GM19468 (cell line): ENCODE results near the gene SH2B2.
"Not testable (repeated sequence)": the region's sequence is repeated elsewhere in the genome, so short reads cannot be mapped to it uniquely, and the experiment has no call there.

Experiments used
- ATAC-seq: cut with Tn5 transposase; IDR thresholded peaks from one replicate; pipeline ENCODE4 v1.9.1; 2021; ENCODE audit warnings: mild to moderate bottlenecking, moderate library complexity, moderate number of reproducible peaks; ENCODE audit not compliant: unreplicated experiment; ENCODE audit errors: extremely low read depth

The SH2B2 gene

GRCh38 chr7:102327183-102327582 lies 40.5 kb downstream of the SH2B2 start:
- ATAC-seq, result not testable (repeated sequence)

- not testable (repeated sequence) for ATAC-seq
These were observed 42.2 kb downstream of the SH2B2 start for GRCh38 chr7:102328863-102329262.

GRCh38 chr7:102329366-102329765 lies 42.7 kb downstream of the SH2B2 start:
- not testable (repeated sequence) for ATAC-seq

GRCh38 chr7:102330666-102331460 lies 44.2 kb downstream of the SH2B2 start:
- ATAC-seq, result not testable (repeated sequence)

- ATAC-seq, result not testable (repeated sequence)
These were observed 48.9 kb downstream of the SH2B2 start for GRCh38 chr7:102335574-102335973.

GRCh38 chr7:102337002-102337401 lies 50.3 kb downstream of the SH2B2 start:
- not testable (repeated sequence) for ATAC-seq

GRCh38 chr7:102337420-102337819 lies 50.8 kb downstream of the SH2B2 start:
- not testable (repeated sequence) for ATAC-seq

- not testable (repeated sequence) for ATAC-seq
These were observed 54.1 kb downstream of the SH2B2 start for GRCh38 chr7:102340599-102341368.

GRCh38 chr7:102346983-102347382 lies 60.3 kb downstream of the SH2B2 start:
- ATAC-seq, result not testable (repeated sequence)

- not testable (repeated sequence) for ATAC-seq
These were observed 69.7 kb downstream of the SH2B2 start, which contains the start of gene SPDYE6 for GRCh38 chr7:102356344-102356743. Gene SPDYE6 (minus strand): TSS chr7:102356444. CDS start chr7:102356023, 421 bp downstream.

GRCh38 chr7:102363549-102364393 lies 77.1 kb downstream of the SH2B2 start:
- peak; percentile 90 for ATAC-seq

- ATAC-seq, result not testable (repeated sequence)
These were observed 77.8 kb downstream of the SH2B2 start for GRCh38 chr7:102364394-102364886.

GRCh38 chr7:102365390-102365789 lies 78.7 kb downstream of the SH2B2 start:
- not testable (repeated sequence) for ATAC-seq

GRCh38 chr7:102370038-102370437 lies 83.4 kb downstream of the SH2B2 start:
- ATAC-seq, result not testable (repeated sequence)
